Tibial artery (tissue), 4 donors: ENCODE results near the gene SPEN.

Source experiments
- DNase-seq, 2 donors: peaks; one replicate each; pipeline ENCODE4 v3.0.0-alpha.2; 2019
- H3K27ac ChIP-seq, 2 donors: fragments of 200-600 bp; sonication (generic) in 1 of 2; 1 replicate in 1 of 2; 2 replicates in 1 of 2; pipeline ENCODE4 v1.5.1; 2018 to 2019; ENCODE audit warnings: mild to moderate bottlenecking in 1 of 2
- H3K27me3 ChIP-seq, 2 donors: fragments of 200-600 bp; sonication (generic) in 1 of 2; one replicate each; pipeline versions ENCODE4 v1.5.1 to v1.6.0; 2016 to 2019
- H3K36me3 ChIP-seq, 3 donors: fragments of 200-600 bp; sonication (generic) in 2 of 3; one replicate each; pipeline ENCODE4 v1.5.1; 2016 to 2019; ENCODE audit warnings: mild to moderate bottlenecking in 2 of 3
- H3K4me1 ChIP-seq, 4 donors: fragments of 200-600 bp; sonication (generic) in 2 of 4; 1 replicate in 3 of 4; 2 replicates in 1 of 4; pipeline ENCODE4 v1.5.1; 2016 to 2019
- H3K4me3 ChIP-seq, 2 donors: fragments of 200-600 bp; sonication (generic) in 1 of 2; 1 replicate in 1 of 2; 2 replicates in 1 of 2; pipeline ENCODE4 v1.5.1; 2018 to 2019; ENCODE audit warnings: mild to moderate bottlenecking in 2 of 2
- H3K9me3 ChIP-seq, 3 donors: fragments of 200-600 bp; sonication (generic) in 1 of 3; one replicate each; pipeline ENCODE4 v1.5.1; 2016 to 2019
- intact Hi-C: fragments of 100-400 bp; cut with DNase I; formaldehyde crosslinking; loops from one replicate; pipeline ENCODE4 v1.15.0; 2023; ENCODE audit warnings: low total_unique reads
- TF ChIP-seq, protein P1 (sequence below), 2 experiments: fragments of 200-600 bp in 1 of 2; fragments of 450-650 bp in 1 of 2; IDR thresholded peaks; one replicate each; pipeline ENCODE4 v1.5.1; 2017 to 2019; ENCODE audit warnings: antibody characterized with exemption in 2 of 2, mild to moderate bottlenecking in 1 of 2, moderate library complexity in 1 of 2

Gene SPEN

DNA sequence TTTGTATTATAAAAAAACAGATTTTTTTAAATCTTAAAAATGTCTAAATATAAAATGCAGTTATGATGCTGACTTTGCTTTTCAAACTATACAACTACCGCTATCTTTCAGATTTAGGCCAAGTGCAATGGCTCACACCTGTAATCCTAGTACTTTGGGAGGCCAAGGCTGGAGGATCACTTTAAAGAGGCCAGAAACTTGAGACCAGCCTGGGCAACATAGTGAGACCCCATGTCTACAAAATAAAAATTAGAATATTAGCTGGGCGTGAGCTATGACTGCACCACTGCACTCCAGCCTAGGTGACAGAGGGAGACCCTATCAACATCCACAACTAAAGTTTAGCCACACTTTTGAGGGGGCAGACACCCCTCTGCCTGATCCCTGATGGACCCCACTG lies 108.0 kb downstream of the SPEN start:
- Histone ChIP-seq H3K36me3 (peaks cover 0 to 6% (median 0%) of the 10 kb centered on the region in 3 donors), H3K4me1 (peaks cover 5 to 70% (median 48%) of the 10 kb centered on the region in 4 donors), H3K27ac (peak overlapping the region; percentile 26 to 48), H3K9me3 (no peaks in the 10 kb centered on the region), H3K4me3 (no peak overlapping the region), H3K27me3 (no peaks in the 10 kb centered on the region)
- TF ChIP-seq, protein P1, sequence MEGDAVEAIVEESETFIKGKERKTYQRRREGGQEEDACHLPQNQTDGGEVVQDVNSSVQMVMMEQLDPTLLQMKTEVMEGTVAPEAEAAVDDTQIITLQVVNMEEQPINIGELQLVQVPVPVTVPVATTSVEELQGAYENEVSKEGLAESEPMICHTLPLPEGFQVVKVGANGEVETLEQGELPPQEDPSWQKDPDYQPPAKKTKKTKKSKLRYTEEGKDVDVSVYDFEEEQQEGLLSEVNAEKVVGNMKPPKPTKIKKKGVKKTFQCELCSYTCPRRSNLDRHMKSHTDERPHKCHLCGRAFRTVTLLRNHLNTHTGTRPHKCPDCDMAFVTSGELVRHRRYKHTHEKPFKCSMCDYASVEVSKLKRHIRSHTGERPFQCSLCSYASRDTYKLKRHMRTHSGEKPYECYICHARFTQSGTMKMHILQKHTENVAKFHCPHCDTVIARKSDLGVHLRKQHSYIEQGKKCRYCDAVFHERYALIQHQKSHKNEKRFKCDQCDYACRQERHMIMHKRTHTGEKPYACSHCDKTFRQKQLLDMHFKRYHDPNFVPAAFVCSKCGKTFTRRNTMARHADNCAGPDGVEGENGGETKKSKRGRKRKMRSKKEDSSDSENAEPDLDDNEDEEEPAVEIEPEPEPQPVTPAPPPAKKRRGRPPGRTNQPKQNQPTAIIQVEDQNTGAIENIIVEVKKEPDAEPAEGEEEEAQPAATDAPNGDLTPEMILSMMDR (IDR thresholded peaks at IDR 0.05): no peak
- DNase-seq: peak in 1 of 2 donors; percentile 48
- intact Hi-C loops: no loop called here

DNA sequence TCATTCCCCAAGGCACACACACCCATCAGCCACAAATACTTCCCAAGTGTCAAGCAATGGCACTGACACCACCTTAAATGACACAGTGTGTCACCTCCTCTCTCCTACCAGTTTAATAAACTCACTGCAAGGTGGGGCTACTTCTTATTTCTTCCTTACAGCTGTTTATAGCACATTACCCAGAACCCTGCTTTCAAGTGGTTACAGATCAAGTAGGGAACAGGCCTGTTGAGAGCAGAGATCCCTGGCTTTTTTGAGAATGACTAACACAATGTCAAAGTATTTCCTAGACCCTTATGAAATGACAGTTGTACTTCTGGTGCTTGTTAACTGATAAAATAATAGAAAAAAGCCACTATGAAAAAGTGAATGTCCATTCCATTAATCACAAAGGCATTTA lies 108.6 kb downstream of the SPEN start:
- Histone ChIP-seq H3K4me3 (no peak overlapping the region), H3K36me3 (peaks cover 0 to 6% (median 0%) of the 10 kb centered on the region in 3 donors), H3K4me1 (peaks cover 0 to 64% (median 42%) of the 10 kb centered on the region in 4 donors), H3K27me3 (no peaks in the 10 kb centered on the region), H3K9me3 (no peaks in the 10 kb centered on the region), H3K27ac (peak overlapping the region; percentile 26 to 48)
- intact Hi-C loops: no loop called here
- TF ChIP-seq, protein P1 (IDR thresholded peaks at IDR 0.05): no peak
- no peak for DNase-seq

DNA sequence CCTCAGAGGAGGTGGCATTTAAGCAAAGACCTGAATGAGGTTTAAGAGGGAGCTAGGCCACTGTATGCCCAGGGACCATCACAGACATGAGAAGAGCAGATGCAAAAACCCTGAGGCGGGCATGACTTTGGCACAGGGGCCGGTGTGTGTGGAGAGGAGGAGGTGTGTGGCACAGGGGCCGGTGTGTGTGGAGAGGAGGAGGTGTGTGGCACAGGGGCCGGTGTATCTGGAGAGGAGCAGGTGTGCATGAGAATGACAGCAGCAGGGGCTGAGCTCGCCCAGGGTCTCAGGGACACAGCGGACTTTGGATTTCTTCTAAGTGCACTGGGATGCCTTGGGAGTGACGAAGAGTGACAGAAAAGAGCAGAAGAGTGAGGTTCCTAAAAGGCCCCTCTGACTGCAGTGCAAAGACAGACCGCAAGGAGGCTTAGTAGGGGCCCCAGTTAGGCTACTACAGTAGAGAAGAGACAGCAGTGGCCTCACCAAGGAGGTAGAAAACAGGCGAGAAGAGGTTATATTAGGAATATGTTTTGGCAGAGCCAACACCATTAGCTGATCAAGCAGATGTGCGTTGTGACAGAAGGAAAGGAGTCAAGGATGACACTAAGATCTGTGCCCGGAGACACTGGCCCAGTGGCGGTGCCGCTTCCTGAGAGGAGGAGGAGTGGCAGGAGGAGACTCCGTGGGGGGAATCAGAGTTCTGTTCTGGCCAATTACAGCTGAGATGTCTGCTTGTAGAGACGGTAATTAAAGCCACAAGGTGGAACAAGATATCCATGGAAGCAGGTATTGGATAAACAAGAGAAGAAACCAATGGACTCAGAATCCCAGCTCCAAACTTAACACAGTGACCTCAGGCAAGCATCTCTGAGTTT lies 110.0 kb downstream of the SPEN start:
- DNase-seq: peak in 1 of 2 donors; percentile 35
- peaks cover 0 to 6% (median 0%) of the 10 kb centered on the region in 3 donors for H3K36me3 ChIP-seq
- intact Hi-C loops: no loop called here
- H3K27ac ChIP-seq: no peak overlapping the region
- H3K4me3 ChIP-seq: no peak overlapping the region
- H3K27me3 ChIP-seq: no peaks in the 10 kb centered on the region
- H3K9me3 ChIP-seq: no peaks in the 10 kb centered on the region
- TF ChIP-seq, protein P1 (IDR thresholded peaks at IDR 0.05): no peak
- peaks cover 0 to 54% (median 30%) of the 10 kb centered on the region in 4 donors for H3K4me1 ChIP-seq

DNA sequence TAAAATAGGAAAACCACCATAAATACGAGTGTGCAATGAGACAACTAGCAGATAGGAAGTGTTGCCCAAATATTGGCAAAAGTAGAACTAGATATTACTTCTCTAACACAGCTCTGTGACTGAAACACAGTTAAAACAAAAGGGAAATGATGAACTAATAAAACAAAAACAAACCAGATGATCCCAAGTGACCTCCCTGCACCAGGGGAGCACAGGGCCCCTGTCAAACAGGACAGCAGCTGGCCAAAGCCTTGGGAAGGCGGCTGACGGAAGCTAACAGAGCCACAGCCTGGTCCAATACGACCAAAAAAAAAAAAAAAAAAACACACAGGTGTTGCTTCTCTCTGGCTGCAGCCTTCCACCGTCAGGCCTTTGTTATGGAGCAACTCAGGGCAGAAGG lies 110.6 kb downstream of the SPEN start:
- intact Hi-C loops: no loop called here
- TF ChIP-seq, protein P1 (IDR thresholded peaks at IDR 0.05): no peak
- no peaks in the 10 kb centered on the region for H3K27me3 ChIP-seq
- DNase-seq: peak in 1 of 2 donors; percentile 17
- H3K4me3 ChIP-seq: no peak overlapping the region
- H3K36me3 ChIP-seq: peaks cover 0 to 6% (median 0%) of the 10 kb centered on the region in 3 donors
- H3K4me1 ChIP-seq: peaks cover 0 to 54% (median 25%) of the 10 kb centered on the region in 4 donors
- H3K27ac ChIP-seq: peak overlapping the region in 1 of 2 donors; percentile 4
- no peaks in the 10 kb centered on the region for H3K9me3 ChIP-seq

DNA sequence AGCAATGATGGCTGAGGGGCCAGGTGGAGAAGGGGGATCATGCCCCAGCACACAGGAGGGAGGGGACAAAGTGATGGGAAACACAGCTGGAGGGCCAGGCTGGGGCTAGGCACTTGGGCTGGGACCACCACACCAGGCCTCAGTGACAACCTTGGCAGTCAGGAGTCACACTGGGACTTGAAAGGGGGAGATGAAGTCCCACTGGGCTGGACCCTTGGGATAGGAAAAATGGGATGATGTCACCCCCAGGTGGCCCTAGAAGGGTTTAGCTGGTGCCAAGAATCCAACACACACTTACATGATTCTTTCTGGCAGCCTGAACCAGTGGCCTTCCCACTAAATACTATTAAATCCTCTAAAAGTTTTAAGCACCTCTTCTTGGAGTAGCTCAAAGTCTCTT lies 111.3 kb downstream of the SPEN start:
- Histone ChIP-seq H3K4me3 (no peak overlapping the region), H3K36me3 (peaks cover 0 to 6% (median 0%) of the 10 kb centered on the region in 3 donors), H3K27ac (peak overlapping the region; percentile 2 to 4), H3K9me3 (no peaks in the 10 kb centered on the region), H3K4me1 (peaks cover 0 to 54% (median 25%) of the 10 kb centered on the region in 4 donors), H3K27me3 (no peaks in the 10 kb centered on the region)
- TF ChIP-seq, protein P1 (IDR thresholded peaks at IDR 0.05): no peak
- DNase-seq: peak in 1 of 2 donors; percentile 58
- intact Hi-C loops: no loop called here
